ES-I3 (cell line): ENCODE measurements around the gene LHX5.

Source experiments
- H3K36me3 ChIP-seq: 2 replicates; pipeline ENCODE4 v1.6.1; 2013; ENCODE audit warnings: mild to moderate bottlenecking, low read length, control low read depth, moderate library complexity; ENCODE audit not compliant: insufficient read depth
- H3K4me1 ChIP-seq: 2 replicates; pipeline ENCODE4 v1.6.1; 2013; ENCODE audit warnings: mild to moderate bottlenecking, control low read depth, low read length; ENCODE audit not compliant: insufficient read depth
- H3K9ac ChIP-seq: 2 replicates; pipeline ENCODE4 v1.6.1; 2013; ENCODE audit warnings: low read depth, mild to moderate bottlenecking, low read length, moderate library complexity
- H3K9me3 ChIP-seq: 2 replicates; pipeline ENCODE4 v1.6.1; 2013; ENCODE audit warnings: mild to moderate bottlenecking, low read length, moderate library complexity; ENCODE audit not compliant: control insufficient read depth, insufficient read depth

LHX5 gene

GRCh38 chr12:113473942-113474341 lies 2.3 kb upstream of the LHX5 start:
- H3K9ac ChIP-seq: no peak overlapping the region
- peaks cover 20% of the 10 kb centered on the region for H3K4me1 ChIP-seq
- H3K9me3 ChIP-seq: no peaks in the 10 kb centered on the region
- no peaks in the 10 kb centered on the region for H3K36me3 ChIP-seq

- no peaks in the 10 kb centered on the region for H3K36me3 ChIP-seq
- no peak overlapping the region for H3K9ac ChIP-seq
- no peaks in the 10 kb centered on the region for H3K9me3 ChIP-seq
- H3K4me1 ChIP-seq: peaks cover 24% of the 10 kb centered on the region
Measured at GRCh38 chr12:113473400-113473799, 1.7 kb upstream of the LHX5 start.

GRCh38 chr12:113472191-113473121 lies 785 bp upstream of the LHX5 start:
- H3K4me1 ChIP-seq: peaks cover 20% of the 10 kb centered on the region
- peak overlapping the region; percentile 7; the same call in 1 of the 2 replicates for H3K9ac ChIP-seq
- H3K36me3 ChIP-seq: no peaks in the 10 kb centered on the region
- no peaks in the 10 kb centered on the region for H3K9me3 ChIP-seq

- no peak overlapping the region; the same call in 1 of the 2 replicates for H3K9ac ChIP-seq
- H3K9me3 ChIP-seq: no peaks in the 10 kb centered on the region
- peaks cover 24% of the 10 kb centered on the region for H3K4me1 ChIP-seq
- no peaks in the 10 kb centered on the region for H3K36me3 ChIP-seq
Measured at GRCh38 chr12:113470871-113471618, 626 bp downstream of the LHX5 start.

GRCh38 chr12:113469949-113470743 lies 1.5 kb downstream of the LHX5 start:
- no peaks in the 10 kb centered on the region for H3K36me3 ChIP-seq
- H3K9ac ChIP-seq: no peak overlapping the region
- no peaks in the 10 kb centered on the region for H3K9me3 ChIP-seq
- peaks cover 24% of the 10 kb centered on the region for H3K4me1 ChIP-seq

GRCh38 chr12:113469224-113469948 lies 2.3 kb downstream of the LHX5 start:
- peaks cover 29% of the 10 kb centered on the region for H3K4me1 ChIP-seq
- H3K9ac ChIP-seq: no peak overlapping the region
- H3K9me3 ChIP-seq: no peaks in the 10 kb centered on the region

GRCh38 chr12:113468365-113469223 lies 3.1 kb downstream of the LHX5 start:
- Histone ChIP-seq H3K9me3 (no peaks in the 10 kb centered on the region), H3K9ac (peak overlapping the region; percentile 49; the same call in 1 of the 2 replicates), H3K36me3 (no peaks in the 10 kb centered on the region), H3K4me1 (peaks cover 24% of the 10 kb centered on the region)

More at GRCh38 chr12:113469224-113469948, 2.3 kb downstream of the LHX5 start:
- H3K36me3 ChIP-seq: no peaks in the 10 kb centered on the region

- H3K9ac ChIP-seq: peak overlapping the region; percentile 49; the same call in 1 of the 2 replicates
- no peaks in the 10 kb centered on the region for H3K9me3 ChIP-seq
- peaks cover 15% of the 10 kb centered on the region for H3K4me1 ChIP-seq
- no peaks in the 10 kb centered on the region for H3K36me3 ChIP-seq
Measured at GRCh38 chr12:113467502-113468364, 3.9 kb downstream of the LHX5 start.

- Histone ChIP-seq H3K9me3 (no peaks in the 10 kb centered on the region), H3K36me3 (no peaks in the 10 kb centered on the region), H3K9ac (peak overlapping the region; percentile 49; the same call in 1 of the 2 replicates), H3K4me1 (peaks cover 17% of the 10 kb centered on the region)
Measured at GRCh38 chr12:113467142-113467501, 4.5 kb downstream of the LHX5 start.

GRCh38 chr12:113466454-113467141 lies 5.1 kb downstream of the LHX5 start:
- Histone ChIP-seq H3K4me1 (peaks cover 19% of the 10 kb centered on the region), H3K9me3 (no peaks in the 10 kb centered on the region), H3K36me3 (no peaks in the 10 kb centered on the region), H3K9ac (peak overlapping the region; percentile 49; the same call in 1 of the 2 replicates)

- H3K9me3 ChIP-seq: no peaks in the 10 kb centered on the region
- H3K36me3 ChIP-seq: no peaks in the 10 kb centered on the region
- no peak overlapping the region for H3K9ac ChIP-seq
- peaks cover 19% of the 10 kb centered on the region for H3K4me1 ChIP-seq
Measured at GRCh38 chr12:113465808-113466453, 5.7 kb downstream of the LHX5 start.
